Hematopoietic multipotent progenitor cell treated with erythropoietin and hydrocortisone succinate and interleukin-3 and kit ligand, for 6 days (in vitro differentiated cells): Measurements from ENCODE around the gene UGGT2.
A peak's percentile ranks its signal among the peaks of the same experiment; 100 is the strongest.
"Not testable (repeated sequence)": the region's sequence is repeated elsewhere in the genome, so short reads cannot be mapped to it uniquely, and the experiment has no call there.

ENCODE experiments used
- DNase-seq: peaks from one replicate; pipeline ENCODE4 v3.0.0-alpha.2; 2015

Gene UGGT2

DNA sequence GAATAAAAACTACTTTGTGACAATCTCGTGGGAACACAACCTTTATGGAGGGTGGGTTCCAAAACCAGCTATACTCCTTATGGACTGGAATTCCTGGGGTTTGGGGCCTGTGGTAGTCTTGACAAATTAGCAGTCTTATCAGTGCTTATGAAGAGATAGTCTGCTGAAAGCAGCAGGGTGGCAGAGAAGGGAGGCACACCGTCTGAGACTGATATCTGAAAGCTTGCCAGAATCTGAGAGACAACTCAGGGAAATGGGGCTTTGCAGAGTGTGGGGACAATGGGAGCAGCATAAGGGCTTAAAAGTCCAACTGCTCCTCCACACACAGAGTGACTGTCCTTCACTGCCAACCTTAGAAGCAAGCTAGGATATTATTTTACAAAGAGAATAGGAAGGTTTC lies 95.9 kb downstream of the UGGT2 start:
- peak; percentile 66 for DNase-seq

DNA sequence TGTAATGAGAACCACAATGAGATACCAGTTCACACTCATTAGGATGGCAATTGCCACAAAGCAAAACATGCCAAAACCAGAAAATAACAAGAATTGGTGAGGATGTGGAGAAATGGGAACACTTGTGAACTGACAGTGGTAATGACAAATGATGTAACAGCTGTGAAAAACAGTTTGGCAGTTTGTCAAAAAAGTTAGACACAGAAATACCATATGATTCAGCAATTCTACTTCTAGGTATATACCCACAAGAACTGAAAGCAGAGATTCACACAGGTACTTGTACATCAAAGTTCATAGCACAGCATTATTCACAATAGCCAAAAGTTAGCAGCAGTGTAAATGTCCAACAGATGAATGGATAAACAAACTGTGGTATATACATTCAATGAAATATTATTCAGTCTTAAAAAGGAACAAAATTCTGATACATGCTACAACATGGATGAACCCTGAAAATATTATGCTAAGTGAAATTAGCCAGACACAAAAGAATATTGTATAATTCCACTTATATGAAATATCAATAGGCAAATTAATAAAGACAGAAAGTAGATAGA lies 96.5 kb downstream of the UGGT2 start:
- DNase-seq: peak; percentile 44

DNA sequence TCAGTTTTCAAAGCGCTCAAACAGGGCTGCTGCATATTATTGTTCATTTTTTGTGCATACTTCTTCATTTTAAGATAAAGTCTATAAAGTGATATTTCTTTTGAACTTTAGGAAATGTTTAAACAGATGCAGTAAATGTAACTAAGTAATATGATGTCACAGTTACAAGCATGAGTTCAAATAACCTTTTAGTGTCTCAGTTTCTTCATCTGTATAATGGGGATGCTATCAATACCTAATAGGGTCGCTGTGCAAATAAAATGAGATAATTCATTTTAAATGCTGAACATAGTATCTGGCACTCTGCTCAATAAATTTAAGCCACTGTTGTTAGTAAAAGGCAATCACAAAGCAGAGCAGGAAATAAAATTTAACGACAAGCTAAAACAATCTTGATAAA lies 97.5 kb downstream of the UGGT2 start:
- DNase-seq: no peak

DNA sequence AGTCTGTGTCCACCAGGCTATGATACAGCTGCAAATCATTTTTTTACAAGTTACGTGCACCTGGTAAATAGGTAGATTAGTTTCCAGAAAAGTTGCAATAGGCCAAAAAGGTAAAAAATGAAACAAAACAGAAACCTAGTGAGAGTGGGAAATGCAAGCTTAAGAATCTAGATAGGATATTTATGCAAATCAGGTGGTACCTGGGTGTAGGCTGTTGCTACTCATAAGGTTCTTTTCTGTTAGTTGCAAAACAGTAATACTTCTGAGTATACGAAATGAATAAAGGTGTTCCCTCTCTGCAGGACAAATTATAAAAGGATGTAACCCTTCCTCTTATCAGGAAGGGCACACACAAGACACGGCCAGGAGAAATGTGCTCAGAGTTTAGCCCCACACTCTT lies 97.9 kb downstream of the UGGT2 start:
- DNase-seq: no peak

DNA sequence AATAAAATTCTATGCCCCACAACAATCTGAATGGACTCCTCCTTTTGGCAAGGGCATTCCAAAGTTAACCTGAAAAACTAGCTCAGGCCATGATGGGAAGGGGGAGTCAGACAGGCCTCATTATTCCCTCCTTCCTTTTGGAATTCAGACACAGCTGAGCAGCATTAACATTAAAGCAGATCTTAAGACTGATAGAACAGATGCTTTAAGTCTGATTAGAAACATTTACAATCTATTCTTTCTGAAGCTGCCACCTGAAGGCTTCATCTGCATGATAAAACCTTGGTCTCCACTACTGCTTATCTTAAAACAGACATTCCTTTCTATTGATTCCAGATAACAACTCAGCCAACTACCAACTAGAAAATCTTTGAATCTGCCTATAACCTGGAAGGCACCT lies 98.9 kb downstream of the UGGT2 start:
- DNase-seq: no peak

DNA sequence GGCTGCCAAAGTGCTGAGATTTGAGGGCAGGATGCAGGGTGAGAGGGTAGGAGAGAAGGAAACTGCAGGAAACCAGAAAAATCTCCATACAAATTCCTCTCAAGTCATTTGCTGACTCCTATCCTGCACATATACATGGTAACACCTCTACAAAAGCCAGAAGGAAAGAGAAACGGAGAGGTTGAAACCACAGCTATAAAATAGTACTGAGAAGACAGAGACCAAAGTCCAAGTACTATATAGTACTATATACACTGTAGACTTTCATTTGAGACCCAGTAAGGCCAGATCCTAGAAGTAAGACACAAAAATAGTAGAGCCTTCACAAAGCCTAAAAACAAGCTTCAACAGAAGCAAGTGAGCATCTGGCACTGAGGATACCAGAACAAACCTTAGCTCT lies 103.1 kb downstream of the UGGT2 start:
- no peak for DNase-seq

DNA sequence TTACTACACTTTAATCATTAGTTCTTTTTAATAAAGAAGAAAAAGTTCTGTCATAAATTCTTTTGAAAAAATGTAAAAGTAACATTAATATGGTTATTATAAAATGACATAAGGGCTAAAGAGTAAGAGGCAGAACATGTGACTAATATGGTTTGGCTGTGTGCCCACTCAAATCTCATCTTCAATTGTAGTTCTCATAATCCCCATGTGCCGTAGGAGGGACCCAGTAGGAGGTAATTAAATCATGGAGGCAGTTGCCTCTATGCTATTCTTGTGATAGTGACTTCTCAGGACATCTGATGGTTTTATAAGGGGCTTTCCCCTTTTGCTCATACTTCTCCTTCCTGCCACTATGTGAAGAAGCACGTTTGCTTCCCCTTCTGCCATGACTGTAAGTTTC lies 104.5 kb downstream of the UGGT2 start:
- peak; percentile 42 for DNase-seq

DNA sequence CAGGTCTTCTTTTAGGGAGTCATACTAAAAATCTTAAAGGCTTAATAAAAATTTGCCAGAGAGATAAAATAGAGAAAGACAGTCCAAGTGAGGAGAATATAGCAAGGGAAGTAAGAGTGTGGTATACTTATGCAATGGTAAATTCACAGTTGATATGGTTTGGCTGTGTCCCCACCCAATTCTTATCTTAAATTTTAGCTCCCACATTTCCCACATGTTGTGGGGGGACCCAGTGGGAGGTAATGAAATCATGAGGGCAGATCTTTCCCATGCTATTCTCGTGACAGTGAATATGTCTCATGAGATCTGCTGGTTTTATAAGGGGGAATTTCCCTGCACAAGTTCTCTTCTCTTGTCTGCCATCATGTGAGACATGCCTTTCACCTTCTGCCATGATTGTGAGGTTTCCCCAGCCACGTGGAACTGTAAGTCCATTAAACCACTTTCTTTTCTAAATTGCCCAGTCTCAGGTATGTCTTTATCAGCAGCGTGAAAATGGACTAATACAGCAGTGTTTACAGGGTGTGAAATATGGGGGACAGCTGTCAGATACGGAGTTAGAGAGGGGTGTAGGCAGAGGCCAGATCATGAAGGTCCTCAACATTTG lies 115.4 kb downstream of the UGGT2 start:
- DNase-seq: peak; percentile 81

DNA sequence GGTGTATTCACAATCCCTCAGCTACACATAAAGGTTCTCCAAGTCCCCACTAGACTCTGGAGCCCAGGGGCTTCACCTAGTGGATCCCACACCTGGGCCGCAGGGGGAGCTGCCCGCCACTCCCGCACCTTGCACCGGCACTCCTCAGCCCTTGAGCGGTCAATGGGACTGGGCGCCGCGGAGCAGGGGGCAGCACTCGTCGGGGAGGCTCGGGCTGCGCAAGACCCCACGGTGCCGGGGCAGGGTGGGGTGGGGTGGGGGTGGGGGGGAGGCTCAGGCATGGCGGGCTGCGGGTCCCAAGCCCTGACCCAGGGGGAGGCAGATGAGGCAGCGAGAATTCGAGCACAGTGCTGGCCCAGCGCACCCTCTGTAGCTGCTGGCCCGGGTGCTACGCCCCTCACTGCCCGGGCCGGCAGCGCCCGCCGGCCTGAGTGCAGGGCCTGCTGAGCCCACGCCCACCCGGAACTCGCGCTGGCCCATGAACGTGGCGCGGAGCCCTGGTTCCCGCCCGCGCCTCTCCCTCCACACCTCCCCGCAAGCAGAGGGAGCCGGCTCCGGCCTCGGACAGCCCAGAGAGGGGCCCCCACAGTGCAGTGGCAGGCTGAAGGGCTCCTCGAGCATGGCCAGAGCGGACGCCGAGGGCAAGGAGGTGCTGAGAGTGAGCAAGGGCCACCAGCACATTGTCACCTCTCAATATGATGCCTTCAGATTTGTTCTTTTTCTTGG lies 121.7 kb downstream of the UGGT2 start:
- DNase-seq: no peak

DNA sequence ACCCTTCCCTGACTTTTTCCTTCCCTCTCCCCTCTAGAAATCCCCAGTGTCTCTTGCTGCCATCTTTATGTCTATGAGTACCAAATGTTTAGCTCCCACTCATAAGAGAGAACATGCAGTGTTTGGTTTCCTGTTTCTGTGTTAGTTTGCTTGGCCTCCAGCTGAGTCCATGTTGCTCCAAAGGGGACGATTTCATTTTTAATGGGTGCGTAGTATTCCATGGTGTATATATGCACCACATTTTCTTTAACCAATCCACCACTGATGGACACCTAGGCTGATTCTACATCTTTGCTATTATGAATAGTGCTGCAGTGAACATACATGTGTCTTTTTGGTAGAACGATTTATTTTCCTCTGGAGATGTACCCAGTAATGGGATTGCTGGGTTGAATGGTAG lies 123.8 kb downstream of the UGGT2 start:
- no peak for DNase-seq

DNA sequence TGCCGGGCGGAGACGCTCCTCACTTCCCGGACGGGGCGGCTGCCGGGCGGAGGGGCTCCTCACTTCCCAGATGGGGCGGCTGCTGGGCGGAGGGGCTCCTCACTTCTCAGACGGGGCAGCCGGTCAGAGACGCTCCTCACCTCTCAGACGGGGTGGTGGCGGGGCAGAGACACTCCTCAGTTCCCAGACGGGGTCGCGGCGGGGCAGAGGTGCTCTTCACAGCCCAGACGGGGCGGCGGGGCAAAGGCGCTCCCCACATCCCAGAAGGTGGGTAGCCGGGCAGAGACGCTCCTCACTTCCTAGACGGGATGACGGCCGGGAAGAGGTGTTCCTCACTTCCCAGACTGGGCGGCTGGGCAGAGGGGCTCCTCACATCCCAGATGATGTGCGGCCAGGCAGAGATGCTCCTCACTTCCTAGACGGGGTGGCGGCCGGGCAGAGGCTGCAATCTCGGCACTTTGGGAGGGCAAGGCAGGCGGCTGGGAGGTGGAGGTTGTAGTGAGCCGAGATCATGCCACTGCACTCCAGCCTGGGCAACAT lies 124.8 kb downstream of the UGGT2 start:
- DNase-seq: not testable (repeated sequence)

DNA sequence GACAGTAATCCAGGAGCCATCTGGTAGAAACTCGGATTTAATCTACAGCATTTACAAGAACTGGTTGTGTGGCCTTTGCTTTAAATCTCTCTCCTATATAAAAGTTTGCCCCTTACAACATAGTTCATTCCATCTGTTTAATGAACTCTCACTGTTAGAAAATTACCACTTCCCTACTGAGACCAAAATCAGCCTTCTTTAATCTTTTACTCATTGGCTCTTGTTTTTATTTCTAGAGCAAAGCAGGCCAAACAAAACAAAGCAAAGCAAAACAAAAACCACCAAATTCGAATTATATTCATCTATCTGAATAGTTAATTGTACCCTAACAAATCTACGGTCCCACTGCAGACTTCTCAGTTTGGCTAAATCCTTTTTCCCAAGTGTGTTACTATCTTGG lies 127.0 kb downstream of the UGGT2 start:
- no peak for DNase-seq

DNA sequence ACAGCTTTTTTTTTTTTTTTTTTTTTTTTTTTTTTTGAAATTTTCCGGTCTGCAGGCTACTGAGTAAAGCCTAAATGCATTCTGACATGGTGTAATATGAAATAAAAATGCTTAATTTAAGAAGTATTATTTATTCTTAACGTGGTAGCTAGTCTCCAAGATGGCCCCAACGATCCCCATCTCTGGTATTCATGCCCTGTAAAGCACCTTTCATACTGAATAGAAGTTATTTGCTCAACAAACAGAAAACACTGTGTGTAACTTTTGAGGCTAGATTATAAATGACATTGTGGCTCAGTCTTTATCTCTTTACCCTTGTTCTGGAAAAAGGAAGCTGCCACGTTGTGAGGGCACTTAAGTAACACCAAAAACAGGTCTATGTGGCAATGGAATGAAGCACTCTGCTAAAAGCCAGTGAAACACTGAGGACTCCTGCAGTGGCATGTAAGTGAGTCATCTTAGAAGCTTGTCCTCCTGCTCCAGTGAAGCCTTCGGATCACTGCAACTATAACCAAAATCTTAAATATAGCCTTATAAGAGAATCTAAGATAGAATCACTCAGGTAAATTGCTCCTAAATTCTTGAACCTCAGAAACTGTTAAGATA lies 128.7 kb downstream of the UGGT2 start:
- peak; percentile 66 for DNase-seq

DNA sequence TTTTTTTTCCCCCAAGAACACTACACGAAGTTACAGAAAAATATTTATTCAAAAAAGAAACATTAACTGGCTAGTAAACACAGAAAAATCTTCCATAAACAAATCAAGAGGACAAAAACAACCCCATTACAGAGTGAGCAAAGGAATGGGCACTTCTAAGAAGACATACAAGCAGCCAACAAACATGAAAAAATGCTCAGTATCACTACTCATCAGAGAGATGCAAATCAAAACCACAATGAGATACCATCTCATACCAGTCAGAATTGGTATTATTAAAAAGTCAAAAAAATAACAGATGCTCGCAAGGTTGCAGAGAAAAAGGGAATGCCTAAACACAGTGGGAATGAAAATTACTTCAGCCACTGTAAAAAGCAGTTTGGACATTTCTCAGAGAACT lies 131.7 kb downstream of the UGGT2 start:
- DNase-seq: no peak

DNA sequence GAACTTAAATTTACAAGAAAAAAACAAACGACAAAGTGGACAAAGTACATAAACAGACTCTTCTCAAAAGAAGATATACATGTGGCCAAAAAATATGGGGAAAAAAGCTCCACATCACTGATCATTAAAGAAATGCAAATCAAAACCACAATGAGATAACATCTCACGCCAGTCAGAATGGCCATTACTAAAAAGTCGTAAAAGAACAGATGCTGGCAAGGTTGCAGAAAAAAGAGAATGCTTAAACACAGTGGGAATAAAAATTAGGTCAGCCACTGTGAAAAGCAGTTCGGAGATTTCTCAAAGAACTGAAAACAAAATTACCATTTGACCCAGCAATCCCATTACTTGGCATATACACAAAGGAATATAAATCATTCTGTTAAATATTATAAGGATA lies 132.7 kb downstream of the UGGT2 start:
- no peak for DNase-seq

DNA sequence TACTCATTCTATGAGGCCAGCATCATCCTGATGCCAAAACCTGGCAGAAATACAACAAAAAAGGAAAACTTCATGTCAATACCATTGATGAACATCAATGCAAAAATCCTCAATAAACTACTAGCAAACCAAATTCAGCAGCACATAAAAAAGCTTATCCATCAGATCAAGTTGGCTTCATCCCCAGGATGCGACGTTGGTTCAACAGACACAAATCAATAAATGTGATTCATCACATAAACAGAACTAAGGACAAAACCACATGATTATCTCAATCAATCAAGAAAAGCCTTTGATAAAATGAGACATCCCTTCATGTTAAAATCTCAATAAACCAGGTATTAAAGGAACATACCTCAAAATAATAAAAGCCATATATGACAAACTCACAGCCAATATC lies 134.3 kb downstream of the UGGT2 start:
- no peak for DNase-seq

DNA sequence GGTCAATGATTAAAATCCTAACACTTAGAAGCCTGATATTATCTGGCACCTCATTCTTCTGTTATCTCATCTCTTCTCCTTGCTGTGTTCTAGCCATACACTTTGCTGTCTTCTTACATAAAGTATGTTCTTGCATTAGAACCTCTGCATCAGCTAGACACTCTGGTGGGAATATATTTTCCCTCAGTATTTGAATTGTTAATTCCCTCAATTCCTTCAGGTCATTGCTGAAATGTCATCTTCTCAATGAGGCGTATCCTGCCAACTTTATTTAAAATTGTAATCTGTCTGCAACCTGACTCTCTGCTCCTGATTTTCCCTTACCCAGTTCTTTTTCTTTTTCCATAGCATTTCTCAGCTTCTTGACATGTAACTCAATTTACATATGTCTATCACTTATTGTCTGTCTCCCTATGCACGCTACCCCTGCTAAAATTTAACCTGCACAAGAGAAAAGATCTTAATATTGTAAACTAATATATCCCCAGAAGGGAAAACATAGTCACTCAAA lies 138.2 kb downstream of the UGGT2 start:
- DNase-seq: no peak

DNA sequence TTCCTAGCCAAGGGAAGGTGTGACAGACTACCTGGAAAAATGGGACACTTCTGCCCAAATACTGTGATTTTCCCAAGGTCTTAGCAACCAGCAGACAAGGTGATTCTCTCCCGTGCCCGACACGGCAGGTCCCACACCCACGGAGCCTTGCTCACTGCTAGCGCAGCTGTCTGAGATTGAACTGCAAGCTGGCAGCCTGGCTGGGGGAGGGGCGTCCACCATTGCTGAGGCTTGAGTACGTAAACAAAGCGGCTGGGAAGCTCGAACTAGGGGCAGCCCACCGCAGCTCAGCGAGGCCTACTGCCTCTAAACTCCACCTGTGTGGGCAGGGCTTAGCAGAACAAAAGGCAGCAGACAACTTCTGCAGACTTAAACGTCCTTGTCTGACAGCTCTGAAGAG lies 146.2 kb downstream of the UGGT2 start:
- DNase-seq: no peak

DNA sequence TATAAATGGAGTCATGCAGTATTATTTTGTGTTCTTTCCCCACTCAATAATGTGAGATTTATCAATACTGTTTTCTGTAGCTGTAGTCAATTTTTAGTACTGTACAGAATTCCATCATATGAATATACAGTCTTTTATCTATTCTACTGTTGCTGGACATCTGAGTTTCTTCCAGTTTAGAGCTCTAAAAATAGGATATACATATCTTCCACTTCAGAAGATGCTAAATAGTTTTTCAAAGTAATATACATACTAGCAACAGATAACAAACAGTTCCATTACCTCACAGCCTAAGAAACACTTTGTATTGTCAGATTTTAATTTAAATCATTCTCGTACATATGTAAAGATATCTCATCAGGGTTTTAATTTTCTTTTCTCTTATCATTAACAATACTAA lies 149.6 kb downstream of the UGGT2 start:
- no peak for DNase-seq

DNA sequence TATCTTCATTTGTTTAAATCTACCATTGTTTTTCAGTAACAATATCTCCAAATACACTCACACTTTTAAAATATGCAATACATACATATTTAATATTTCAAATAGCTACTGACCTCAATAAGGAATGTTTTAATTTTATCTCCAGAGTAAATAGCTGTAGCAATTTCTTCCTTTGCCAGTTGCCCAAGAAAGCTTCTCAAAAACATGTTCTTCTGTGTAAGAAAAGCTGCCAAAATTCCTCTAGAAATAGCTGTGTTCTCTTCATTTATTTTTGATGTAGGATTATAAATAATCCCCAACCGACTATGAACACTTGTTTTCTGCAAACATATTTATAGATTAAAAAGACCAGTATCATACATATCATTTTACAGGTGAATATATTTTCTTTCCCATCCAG lies 150.5 kb downstream of the UGGT2 start:
- no peak for DNase-seq

DNA sequence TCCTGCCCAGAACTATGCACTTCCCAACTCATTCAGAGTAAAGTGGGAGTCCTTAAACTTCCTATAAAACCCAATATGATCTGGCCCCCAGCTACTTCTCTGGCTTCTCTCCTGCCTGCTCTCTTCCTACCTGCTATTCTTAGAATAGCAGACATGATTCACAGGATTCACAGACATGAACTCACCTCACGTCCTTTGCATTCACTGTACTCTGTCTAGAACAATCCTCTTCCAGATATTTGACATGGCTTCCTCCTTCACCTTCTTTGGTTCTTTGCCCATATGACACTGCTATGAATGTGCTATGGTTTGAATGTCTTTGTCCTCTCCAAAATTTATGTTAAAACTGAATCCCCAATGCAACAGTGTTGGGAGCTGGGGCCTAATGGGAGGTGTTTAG lies 154.9 kb downstream of the UGGT2 start:
- no peak for DNase-seq

DNA sequence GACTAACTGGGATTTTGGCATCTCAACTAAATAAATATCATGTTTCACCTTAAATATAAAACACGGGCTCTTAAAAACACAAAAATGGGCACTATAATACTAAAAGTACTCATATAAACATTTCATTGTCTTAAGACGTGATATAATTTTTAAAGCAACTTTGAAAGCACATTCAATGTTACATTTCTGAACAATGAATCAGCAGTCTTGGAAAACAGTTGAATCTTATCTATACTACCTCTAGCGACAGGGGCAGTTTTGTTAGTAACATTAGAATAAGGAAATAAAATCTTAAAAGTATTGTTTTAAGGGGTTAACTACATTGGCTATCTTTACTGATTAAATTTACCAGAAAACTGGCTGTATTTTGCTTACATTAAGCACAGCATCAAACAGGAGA lies 156.9 kb downstream of the UGGT2 start:
- DNase-seq: peak; percentile 61

DNA sequence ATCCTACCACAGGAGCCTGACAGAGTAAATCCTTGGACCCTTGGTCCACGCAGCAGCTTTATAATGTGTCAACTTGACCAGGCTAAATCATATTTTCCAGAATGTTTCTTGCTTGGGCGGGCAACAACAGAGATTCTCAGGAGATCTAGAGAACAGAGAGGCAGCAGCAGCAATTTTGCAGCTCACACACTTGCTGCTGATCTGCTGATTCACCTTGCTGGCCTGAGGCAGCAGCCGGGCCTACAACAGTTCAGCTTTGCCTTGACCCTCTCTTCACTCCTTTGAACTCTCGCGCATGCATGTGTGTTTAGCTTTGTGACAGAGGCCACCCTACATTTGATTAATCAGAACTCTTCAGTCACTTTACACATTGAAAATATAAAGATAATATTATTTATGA lies 159.3 kb downstream of the UGGT2 start:
- DNase-seq: no peak

DNA sequence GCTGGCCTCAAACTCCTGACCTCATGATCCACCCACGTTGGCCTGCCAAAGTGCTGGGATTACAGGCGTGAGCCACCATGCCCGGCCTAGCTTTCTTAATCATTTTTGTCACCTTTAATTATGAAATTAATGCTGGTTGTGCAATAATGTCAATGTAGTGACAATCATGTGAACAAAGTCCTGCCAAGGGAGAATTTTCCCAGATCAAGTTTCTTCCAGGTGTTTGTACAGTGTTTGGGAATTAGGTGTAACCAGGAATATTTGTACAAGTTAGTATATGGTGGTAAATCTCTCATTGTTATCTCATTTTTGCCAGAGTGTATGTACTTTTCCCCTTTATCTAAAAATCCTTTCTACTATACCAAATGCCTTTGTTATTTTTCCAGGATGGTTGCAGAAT lies 171.1 kb downstream of the UGGT2 start:
- no peak for DNase-seq
